Renal pelvis (tissue), 3 donors: ENCODE results near the gene ZNF518B. TPM values are rescaled to one million over a fixed set of nuclear protein-coding genes. Genes with fewer than 3 reads are reported as not detected.

Experiments
- polyA plus RNA-seq, 3 donors: library from polyadenylated mRNA; unstranded; fragments of 120-200 nt; gene quantifications; one replicate each; pipeline ENCODE4 v1.2.1, GENCODE V29; 2013; ENCODE audit not compliant: insufficient read length in 3 of 3

Gene ZNF518B
- polyA plus RNA-seq, 3 donors: 28.0 to 29.3 (median 28.4) TPM

Other genes starting within 250 kb of the ZNF518B start
- 1 to 10 TPM in 1 of 3 donors, under 1 TPM in 2; 0.61 to 1.4 (median 0.95) TPM for gene CLNK, start 227.3 kb upstream of the ZNF518B start, polyA plus RNA-seq